ENCODE measurements around the gene CFAP45. TPM values are rescaled to one million over a fixed set of nuclear protein-coding genes. Genes with fewer than 3 reads are reported as not detected.

The CFAP45 gene
- total RNA-seq, result 10 to 100 TPM; 13.0 to 30.4 TPM
- 59.6 TPM for polyA plus RNA-seq (ENCODE audit: insufficient read depth, low read depth, low replicate concordance)
- long read RNA-seq, donor 1, result 0 reads
- long read RNA-seq, donor 2, result 0 reads

DNA sequence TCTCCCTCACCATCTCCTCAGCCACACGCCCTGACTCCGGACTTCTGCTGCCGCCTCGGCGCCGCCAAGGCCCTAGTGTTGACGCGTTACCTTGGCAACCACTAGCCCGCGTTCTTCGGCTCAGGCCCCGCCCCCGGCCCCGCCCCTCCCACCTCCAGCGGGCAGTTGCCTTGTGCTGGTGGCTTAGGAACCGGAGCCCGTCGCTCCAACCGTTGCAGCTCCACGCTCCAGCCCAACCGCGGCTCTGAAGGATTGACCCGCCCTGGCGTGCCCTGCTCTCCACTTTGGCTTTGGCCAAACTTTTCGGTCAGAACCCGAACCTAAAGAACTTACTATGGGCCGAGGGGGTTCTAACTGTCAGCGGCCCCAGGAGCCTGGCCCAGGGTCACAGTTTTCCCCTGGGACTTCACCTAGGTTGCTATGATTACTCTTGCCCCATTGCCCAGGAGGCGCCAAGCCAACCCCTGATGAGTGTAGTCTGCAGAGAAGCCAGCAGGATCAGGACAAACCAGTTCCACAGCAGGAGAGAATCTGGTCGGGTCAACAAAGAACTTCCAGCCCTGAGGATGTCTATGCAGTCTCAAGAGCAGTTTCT lies at the start of gene CFAP45:
TSS of gene CFAP45 (minus strand) at position 80 of the 595 bp plus-strand sequence. CDS start at position 13, 67 bp downstream.
- peaks cover 15% of the 10 kb centered on the region for H3K4me1 ChIP-seq
- H3K27ac ChIP-seq, result peak within 1 kb of the TSS in 1 of 2 donors; percentile 20
- WGBS, 2 donors, result 23 to 27% methylated on average over 16 to 30 of the region's 30 CpGs
- intact Hi-C loops (cut with DNase I; ENCODE audit: low total_unique reads), result no loop called here
- H3K27me3 ChIP-seq, result no peaks in the 10 kb centered on the region
- TF ChIP-seq, protein P1, sequence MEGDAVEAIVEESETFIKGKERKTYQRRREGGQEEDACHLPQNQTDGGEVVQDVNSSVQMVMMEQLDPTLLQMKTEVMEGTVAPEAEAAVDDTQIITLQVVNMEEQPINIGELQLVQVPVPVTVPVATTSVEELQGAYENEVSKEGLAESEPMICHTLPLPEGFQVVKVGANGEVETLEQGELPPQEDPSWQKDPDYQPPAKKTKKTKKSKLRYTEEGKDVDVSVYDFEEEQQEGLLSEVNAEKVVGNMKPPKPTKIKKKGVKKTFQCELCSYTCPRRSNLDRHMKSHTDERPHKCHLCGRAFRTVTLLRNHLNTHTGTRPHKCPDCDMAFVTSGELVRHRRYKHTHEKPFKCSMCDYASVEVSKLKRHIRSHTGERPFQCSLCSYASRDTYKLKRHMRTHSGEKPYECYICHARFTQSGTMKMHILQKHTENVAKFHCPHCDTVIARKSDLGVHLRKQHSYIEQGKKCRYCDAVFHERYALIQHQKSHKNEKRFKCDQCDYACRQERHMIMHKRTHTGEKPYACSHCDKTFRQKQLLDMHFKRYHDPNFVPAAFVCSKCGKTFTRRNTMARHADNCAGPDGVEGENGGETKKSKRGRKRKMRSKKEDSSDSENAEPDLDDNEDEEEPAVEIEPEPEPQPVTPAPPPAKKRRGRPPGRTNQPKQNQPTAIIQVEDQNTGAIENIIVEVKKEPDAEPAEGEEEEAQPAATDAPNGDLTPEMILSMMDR (IDR thresholded peaks at IDR 0.05), result no peak
- no peak for TF ChIP-seq POLR2A (IDR thresholded peaks at IDR 0.05)
- peak within 1 kb of the TSS; percentile 24 to 38 for H3K4me3 ChIP-seq
- no peaks in the 10 kb centered on the region for H3K36me3 ChIP-seq (ENCODE audit: low read depth, missing control alignments)
- H3K9me3 ChIP-seq, result no peaks in the 10 kb centered on the region
- peak; percentile 81 for DNase-seq

DNA sequence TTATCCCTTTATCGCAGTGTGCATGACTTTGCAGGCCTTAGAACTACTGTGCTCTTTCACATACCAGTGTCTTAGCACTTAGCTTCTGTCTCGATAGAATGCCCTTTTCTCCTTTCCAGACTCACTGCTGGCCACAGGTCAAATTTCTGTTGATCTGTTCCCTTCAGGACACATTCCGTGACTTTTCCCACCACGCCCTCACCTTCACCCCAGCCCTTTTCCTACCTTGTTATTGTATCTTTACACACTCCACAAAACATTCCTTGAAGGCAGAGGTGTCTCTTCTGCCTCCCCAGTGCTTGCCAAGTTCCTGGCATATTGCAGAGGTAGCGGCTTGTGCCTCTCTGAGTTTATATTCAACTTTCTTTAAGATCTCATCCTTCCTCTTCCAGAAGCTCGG lies 49.2 kb upstream of the CFAP45 start:
- no peak for TF ChIP-seq POLR2A (IDR thresholded peaks at IDR 0.05)
- TF ChIP-seq, protein P1 (IDR thresholded peaks at IDR 0.05), result no peak
- 79 to 82% methylated on average over 6 of the region's 6 CpGs for WGBS, 2 donors
- Histone ChIP-seq H3K4me3 (no peak overlapping the region), H3K36me3 (ENCODE audit: low read depth, missing control alignments) (no peaks in the 10 kb centered on the region), H3K4me1 (peaks cover 12% of the 10 kb centered on the region), H3K9me3 (no peaks in the 10 kb centered on the region), H3K27ac (no peak overlapping the region), H3K27me3 (no peaks in the 10 kb centered on the region)
- no peak for DNase-seq
- intact Hi-C loops (cut with DNase I; ENCODE audit: low total_unique reads), result no loop called here

DNA sequence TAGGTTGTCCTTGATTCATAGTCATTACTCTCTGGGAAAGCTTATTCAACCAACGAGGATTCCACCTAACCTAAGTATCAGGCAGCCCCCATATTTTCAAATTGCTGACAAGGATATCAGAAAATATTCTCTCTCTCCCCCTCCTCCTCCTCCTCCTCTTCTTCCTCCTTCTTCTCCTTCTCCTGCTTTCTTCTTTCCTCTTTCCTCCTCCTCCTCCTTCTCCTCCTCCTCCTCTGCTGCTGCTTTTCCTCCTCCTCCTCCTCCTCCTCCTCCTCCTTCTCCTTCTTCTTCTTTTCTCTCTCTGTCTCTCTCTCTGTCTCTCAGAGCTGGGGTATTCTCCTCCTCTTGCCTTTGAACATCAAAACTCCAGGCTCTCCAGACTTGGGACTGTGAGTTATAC lies 48.0 kb upstream of the CFAP45 start:
- Histone ChIP-seq H3K4me3 (no peak overlapping the region), H3K36me3 (ENCODE audit: low read depth, missing control alignments) (no peaks in the 10 kb centered on the region), H3K27ac (no peak overlapping the region), H3K27me3 (no peaks in the 10 kb centered on the region), H3K9me3 (no peaks in the 10 kb centered on the region), H3K4me1 (peaks cover 12% of the 10 kb centered on the region)
- TF ChIP-seq POLR2A (IDR thresholded peaks at IDR 0.05), result no peak
- TF ChIP-seq, protein P1 (IDR thresholded peaks at IDR 0.05), result no peak
- DNase-seq, result no peak
- 48 to 69% methylated on average over 1 of the region's 1 CpG for WGBS, 2 donors
- intact Hi-C loops (cut with DNase I; ENCODE audit: low total_unique reads), result no loop called here

DNA sequence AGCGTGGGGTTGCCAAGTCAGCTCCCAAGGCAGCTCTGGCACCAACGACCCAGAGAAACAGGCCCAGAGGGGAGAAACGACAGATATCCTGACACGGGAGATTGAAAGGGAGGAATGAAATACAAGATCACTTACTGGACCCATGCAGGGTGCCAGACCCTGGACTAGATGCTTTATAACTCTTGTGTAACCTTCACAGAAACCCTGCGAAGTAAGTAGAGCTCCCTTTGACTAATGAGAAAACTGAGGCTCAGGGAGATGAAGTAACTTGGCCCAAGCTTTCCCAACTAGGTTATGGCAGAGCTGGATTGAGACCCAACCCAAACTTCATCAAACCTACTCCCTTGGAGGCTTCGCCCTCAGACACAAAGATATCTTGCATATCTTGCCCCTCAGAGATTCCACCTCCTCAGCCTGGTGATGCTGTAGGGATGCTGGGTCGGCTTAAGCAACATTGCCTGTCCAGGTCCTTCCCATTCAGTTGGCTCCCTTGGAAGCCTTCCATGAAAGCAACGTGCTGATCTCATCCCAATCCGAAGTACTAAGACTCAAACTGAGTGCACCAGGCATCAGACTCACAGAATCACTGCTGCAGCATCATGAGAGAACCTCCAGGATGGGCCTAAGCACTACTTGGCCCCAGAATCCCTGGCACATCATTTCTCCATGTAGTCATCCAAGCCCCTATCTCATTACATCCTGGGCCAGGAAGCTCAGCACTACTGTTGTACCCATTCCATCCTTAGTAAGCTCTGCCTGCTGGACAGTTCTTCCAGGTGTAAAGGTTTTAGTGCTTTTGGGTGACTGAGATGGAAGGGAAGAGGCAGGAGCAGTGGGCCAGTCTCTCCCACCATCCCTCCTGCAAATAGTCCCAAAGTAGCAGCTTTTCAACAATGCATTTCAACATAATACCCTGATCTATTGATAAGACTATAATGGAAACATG lies 46.5 kb upstream of the CFAP45 start:
- intact Hi-C loops (cut with DNase I; ENCODE audit: low total_unique reads), result no loop called here
- no peak for DNase-seq
- peak overlapping the region in 1 of 2 donors; percentile 56 for H3K4me3 ChIP-seq
- H3K4me1 ChIP-seq, result peaks cover 12% of the 10 kb centered on the region
- H3K36me3 ChIP-seq (ENCODE audit: low read depth, missing control alignments), result no peaks in the 10 kb centered on the region
- H3K27me3 ChIP-seq, result no peaks in the 10 kb centered on the region
- no peak overlapping the region for H3K27ac ChIP-seq
- TF ChIP-seq, protein P1 (IDR thresholded peaks at IDR 0.05), result no peak
- TF ChIP-seq POLR2A (IDR thresholded peaks at IDR 0.05), result no peak
- H3K9me3 ChIP-seq, result no peaks in the 10 kb centered on the region
- WGBS, 2 donors, result 34 to 40% methylated on average over 7 to 9 of the region's 9 CpGs
